Measurements from ENCODE around the gene EXO1.
"Not testable (repeated sequence)": the region's sequence is repeated elsewhere in the genome, so short reads cannot be mapped to it uniquely, and the experiment has no call there.

Gene EXO1

GRCh38 chr1:241837416-241837815 lies 10.6 kb upstream of the EXO1 start:
- DNase-seq (ENCODE audit: low read depth), result no peak

GRCh38 chr1:241837901-241838300 lies 10.1 kb upstream of the EXO1 start:
- no peak for DNase-seq (ENCODE audit: low read depth)

DNA sequence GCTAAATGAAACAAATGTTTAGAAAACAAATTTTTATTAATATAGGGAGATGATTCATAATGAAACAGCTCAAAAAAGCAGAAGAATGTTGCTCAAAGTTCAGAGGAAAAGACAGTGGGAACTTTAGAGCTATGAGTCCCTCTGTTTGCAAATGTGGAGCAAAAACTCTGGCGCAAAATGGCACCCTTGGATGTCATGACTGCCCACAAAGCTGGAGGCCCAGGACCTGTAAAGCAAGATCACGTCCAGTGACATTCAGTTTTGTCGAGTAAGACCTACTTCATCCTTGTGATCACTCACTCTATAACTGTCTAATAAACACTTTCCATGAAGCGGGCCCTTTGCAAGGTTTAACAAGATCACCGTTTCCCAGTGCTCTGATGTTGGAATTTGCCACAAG lies 9.1 kb upstream of the EXO1 start:
- no peak for DNase-seq (ENCODE audit: low read depth)

DNA sequence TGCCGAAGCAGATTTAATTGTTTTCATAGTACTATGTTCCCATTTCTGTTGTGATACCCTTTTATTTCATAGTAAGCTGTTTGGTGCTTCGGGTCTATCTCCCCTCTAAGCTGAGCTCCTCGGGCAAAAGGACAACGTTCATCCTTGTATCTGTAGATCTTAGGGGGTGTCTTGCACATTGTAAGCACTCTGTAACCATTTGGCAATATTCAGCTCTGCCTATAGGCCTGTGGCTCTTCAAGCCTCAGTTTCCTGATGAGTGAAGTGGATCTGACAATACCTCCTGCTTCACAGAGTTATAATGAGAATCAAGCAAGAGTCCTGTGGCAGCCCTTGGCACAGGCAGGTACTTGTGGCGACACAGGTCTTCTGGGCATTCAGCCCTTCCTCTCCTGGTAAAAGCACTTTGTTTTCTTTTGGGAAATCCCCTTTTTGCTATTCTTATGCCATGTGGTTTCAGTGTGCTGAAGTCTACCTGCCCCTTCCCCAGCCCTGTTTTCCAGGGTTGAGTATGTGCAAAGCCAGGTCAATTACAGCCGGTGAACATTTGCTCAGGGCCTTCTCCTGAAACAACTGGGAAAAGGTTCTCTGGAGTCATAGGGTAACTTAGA lies 8.5 kb upstream of the EXO1 start:
- DNase-seq (ENCODE audit: low read depth), result no peak

DNA sequence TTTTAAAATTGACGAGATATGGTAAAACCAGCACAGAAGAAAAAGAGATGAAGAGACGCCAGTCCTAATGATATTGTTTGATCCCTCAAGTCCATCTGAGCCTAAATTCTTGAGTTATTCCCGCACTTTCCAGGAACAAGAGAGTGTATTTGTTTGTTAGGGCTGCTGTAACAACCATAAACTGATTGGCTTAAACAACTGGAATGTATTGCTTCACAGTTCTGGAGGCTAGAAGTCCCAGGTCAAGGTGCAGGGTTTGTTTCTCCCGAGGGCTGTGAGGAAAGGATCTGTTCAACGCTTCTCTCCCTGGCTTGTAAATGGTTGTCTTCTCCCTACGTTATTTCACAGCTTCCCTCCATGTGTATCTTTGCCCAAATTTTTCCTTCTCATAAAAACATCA lies 7.8 kb upstream of the EXO1 start:
- DNase-seq (ENCODE audit: low read depth), result no peak

- DNase-seq (ENCODE audit: low read depth), result no peak
These were observed 6.3 kb upstream of the EXO1 start for GRCh38 chr1:241841691-241842090.

DNA sequence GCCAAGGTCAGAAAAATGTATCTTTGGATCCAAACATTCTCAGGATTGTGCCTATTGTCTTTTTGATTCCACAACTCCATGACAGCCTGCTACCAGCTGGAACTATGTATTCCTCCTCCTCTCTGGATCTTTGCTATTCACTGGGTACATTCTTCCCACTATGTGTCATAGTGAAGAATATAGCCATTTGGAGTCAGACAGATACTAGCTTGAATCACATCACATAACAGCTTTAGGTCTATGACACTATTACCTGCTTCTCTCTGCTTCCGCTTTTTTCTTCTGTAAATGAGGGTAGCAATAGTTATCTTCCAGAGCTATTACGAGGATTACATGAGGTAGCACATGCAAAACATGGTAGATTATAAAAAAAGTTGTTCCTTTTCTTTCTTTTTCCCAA lies 5.4 kb upstream of the EXO1 start:
- no peak for DNase-seq (ENCODE audit: low read depth)

DNA sequence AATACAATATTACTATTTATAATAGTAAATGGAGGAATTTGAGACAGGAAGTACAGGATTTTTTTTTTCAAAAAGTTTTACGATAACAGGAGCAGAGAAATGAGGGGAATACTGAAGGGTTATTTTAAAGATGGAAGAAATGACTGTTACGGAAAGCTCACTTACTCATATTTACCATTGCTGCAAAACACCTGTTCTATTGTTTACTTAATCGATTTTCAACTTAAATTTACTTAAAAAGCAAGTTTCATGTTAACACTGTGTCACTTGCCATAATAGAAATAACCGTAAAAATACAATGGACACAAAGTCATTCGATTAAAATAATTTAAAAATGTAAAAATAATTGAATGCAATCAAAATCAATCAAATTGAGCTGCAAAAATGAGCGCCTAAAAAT lies 3.4 kb upstream of the EXO1 start:
- no peak for DNase-seq (ENCODE audit: low read depth)

GRCh38 chr1:241846375-241846774 lies 1.6 kb upstream of the EXO1 start:
- no peak for DNase-seq (ENCODE audit: low read depth)

GRCh38 chr1:241846862-241847539 lies 1.0 kb upstream of the EXO1 start:
- no peak for DNase-seq (ENCODE audit: low read depth)

- no peak for DNase-seq (ENCODE audit: low read depth)
These were observed 536 bp upstream of the EXO1 start for GRCh38 chr1:241847540-241847795.

DNA sequence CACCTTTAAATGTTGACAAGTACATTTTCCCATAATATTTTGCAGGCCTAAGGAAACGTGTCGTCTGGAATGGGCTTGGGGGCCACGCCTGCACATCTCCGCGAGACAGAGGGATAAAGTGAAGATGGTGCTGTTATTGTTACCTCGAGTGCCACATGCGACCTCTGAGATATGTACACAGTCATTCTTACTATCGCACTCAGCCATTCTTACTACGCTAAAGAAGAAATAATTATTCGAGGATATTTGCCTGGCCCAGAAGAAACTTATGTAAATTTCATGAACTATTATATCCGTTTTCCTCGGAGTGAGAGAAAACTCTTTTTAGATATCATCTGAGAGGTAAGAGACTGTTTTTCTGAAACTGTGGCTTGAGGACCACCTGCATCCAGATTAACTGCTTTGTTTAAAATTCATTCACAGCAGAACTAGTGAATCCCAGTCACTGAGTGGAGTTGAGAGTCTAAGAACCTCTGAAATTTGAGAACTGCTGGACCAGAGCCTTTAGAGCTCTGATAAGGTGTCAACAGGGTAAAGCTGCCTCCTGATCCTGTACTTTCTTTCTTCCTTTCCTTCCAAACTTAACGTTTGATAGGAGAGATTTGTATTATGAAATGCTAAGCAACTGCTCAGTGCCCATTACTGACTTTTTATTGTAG lies 811 bp downstream of the EXO1 start:
- no peak for DNase-seq (ENCODE audit: low read depth)

DNA sequence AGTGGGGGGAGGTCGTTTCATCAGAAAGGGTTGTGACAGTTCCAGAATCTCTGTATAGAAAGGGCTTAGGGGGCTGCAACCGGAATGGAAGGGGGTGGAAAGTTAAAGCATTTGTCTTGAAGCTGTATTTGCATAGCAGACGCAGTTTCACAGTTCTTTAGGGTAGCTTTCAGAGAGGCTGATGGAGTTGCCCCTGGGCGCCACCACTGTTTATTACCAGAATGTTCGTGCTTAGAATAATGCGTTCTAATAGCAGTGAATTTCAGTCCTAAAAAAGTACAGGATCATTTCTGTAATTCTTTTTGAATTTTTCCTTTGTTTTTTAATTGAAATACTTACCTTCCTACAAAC lies 1.3 kb downstream of the EXO1 start:
- DNase-seq (ENCODE audit: low read depth), result no peak

GRCh38 chr1:241855545-241856140 lies 7.6 kb downstream of the EXO1 start:
- not testable (repeated sequence) for DNase-seq (ENCODE audit: low read depth)

DNA sequence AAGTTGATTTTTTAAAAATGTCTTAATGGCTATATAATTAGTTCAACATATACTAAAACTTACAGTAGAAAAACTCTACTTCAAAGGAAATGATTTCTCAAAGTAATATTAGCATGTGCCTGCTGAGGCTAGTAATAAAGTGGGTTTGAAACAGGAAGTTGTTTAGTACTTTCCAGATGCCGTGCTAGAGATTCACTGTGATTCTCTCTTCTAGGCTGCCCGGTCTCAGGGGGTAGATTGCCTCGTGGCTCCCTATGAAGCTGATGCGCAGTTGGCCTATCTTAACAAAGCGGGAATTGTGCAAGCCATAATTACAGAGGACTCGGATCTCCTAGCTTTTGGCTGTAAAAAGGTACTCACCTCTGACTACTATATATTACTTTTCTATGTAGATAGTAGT lies 9.1 kb downstream of the EXO1 start:
- DNase-seq (ENCODE audit: low read depth), result no peak

DNA sequence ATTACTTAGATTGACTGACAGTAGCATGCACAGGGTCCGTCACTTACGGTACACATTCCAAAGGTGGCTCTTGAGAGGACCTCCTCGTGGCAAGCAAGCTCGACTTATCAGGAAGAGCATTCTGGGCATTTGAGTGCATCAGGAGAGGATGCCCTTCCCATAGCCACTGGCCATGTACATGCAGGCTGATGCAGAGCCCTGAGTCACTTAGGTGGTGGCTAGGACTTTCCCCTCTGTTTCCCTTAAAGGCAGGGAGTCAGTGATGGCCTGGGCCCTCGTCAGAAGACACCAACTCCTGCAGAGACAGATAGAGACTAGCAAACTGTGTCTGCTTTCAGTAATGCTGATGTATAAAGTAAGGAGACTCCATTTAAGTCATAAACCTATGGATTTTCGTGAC lies 12.9 kb downstream of the EXO1 start:
- DNase-seq (ENCODE audit: low read depth), result no peak

GRCh38 chr1:241869022-241869421 lies 21.0 kb downstream of the EXO1 start:
- DNase-seq (ENCODE audit: low read depth), result no peak

GRCh38 chr1:241870336-241870735 lies 22.3 kb downstream of the EXO1 start:
- no peak for DNase-seq (ENCODE audit: low read depth)

- DNase-seq (ENCODE audit: low read depth), result no peak
These were observed 22.9 kb downstream of the EXO1 start for GRCh38 chr1:241870746-241871430.

GRCh38 chr1:241881440-241881839 lies 33.4 kb downstream of the EXO1 start:
- no peak for DNase-seq (ENCODE audit: low read depth)

GRCh38 chr1:241883159-241883558 lies 35.2 kb downstream of the EXO1 start:
- no peak for DNase-seq (ENCODE audit: low read depth)

DNA sequence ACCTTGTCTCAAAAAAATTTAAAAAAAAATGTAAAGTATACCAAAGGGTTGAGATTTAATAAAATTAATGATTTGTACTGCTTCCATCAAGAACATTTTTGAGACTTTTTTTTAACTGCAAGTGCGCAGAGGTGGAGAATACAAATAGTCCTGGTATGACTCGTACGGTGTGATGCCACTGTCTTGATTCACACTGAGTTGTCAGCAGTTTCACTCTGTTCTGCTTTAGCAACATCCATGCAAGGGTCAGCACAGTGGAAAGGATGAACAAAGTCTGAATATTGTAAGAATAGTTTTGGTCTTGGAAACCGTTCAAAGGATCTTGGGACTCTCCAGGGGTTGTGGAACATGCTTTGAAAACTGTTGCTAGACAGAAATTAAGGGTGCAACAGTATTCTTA lies 40.2 kb downstream of the EXO1 start:
- no peak for DNase-seq (ENCODE audit: low read depth)

DNA sequence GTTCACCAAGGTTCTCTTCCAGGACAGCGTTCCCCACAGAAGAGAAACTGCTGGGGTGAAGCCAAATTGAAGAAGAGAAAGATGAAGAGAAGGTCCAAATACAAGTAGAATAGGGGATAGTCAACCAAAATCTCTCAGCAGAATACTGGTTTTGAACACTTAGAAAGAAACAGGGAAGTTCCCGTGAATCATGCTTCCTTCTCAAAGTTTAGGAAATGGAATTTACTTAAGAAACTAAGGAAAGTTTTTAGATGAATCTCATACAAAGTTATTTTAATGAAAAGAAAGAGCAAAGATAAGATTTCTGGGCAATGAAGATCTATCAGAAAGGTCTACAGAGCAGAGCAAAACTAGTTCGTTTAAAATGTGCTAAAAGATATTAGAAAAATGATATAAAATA lies 43.3 kb downstream of the EXO1 start:
- DNase-seq (ENCODE audit: low read depth), result no peak

Data from activated T-helper 9 cell treated with anti-CD3 and anti-CD28 coated beads, Interleukin-2, amount 50 U/mL, for 16 hours (primary cell).